Progenitor cell of endocrine pancreas (in vitro differentiated cells): Measurements from ENCODE around the gene DLG5. TPM values are rescaled to one million over a fixed set of nuclear protein-coding genes. Genes with fewer than 3 reads are reported as not detected.

Source experiments
- DNase-seq: peaks from one replicate; pipeline ENCODE4 v3.0.0; 2021; ENCODE audit warnings: low spot score; ENCODE audit not compliant: unreplicated experiment
- H3K27ac Mint-ChIP-seq: 2 replicates; pipeline ENCODE4 v1.8.0; 2021; ENCODE audit warnings: mild to moderate bottlenecking, moderate library complexity, mixed read lengths
- H3K27me3 Mint-ChIP-seq: 2 replicates; pipeline ENCODE4 v1.8.0; 2021; ENCODE audit warnings: mixed read lengths
- H3K36me3 Mint-ChIP-seq: 2 replicates; pipeline ENCODE4 v1.8.0; 2022; ENCODE audit warnings: mixed read lengths; ENCODE audit not compliant: insufficient read depth
- H3K4me1 Mint-ChIP-seq: 2 replicates; pipeline ENCODE4 v1.8.0; 2021; ENCODE audit warnings: low read depth, mixed read lengths
- H3K4me3 Mint-ChIP-seq: 2 replicates; pipeline ENCODE4 v1.8.0; 2021; ENCODE audit warnings: low read depth, mild to moderate bottlenecking, moderate library complexity, mixed read lengths
- H3K9me3 Mint-ChIP-seq: 2 replicates; pipeline ENCODE4 v1.8.0; 2021; ENCODE audit warnings: low read depth, mixed read lengths
- total RNA-seq: library from RNA; stranded (reverse); gene quantifications from 2 replicates; pipeline ENCODE4 v1.2.1, GENCODE V29; 2021
- TF ChIP-seq, protein P1 (sequence below): fragments of 200-600 bp; sonication (generic); IDR thresholded peaks from one replicate; pipeline ENCODE4 v1.5.0; 2021; ENCODE audit warnings: antibody characterized with exemption, mild to moderate bottlenecking; ENCODE audit not compliant: unreplicated experiment

DLG5 gene
- total RNA-seq, 1 donor from 2014 or later, result 149 TPM

DNA sequence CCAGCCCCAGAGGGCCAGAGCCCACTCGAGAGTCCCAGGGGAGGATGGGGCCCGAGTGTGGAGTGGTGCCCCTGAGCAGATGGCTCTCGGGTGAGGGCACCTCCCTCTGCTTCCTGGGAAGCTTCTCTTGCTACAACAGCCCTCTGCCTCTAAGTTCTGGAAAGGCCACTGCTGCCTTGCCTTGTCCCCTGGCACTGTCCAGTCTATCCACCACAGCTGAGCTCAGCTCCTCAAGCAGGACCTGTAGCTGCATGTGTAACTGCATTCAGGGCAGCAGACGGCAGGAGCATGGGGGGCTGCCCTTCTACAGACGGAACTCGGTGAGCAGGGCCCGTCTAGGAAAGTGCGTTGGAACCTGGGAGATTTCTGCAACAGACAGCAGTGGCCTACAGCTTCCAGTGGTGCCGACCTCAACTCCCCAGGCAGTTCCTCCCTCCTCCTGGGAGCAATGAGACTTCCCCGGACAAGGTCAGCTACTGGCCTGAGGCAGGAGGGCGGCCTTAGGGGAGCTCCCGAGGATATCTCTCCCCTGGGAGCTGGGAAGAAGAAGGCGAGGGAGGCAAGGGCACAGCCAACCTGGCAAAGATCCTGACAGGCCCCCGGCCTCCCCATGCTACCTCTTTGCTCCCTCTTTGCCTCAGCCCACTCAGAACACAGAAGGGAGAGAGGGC, 88.5 kb downstream of the DLG5 start:
- Mint-ChIP-seq H3K27ac (peak overlapping the region; percentile 80), H3K9me3 (no peaks in the 10 kb centered on the region), H3K4me1 (no peaks in the 10 kb centered on the region), H3K36me3 (peaks cover 15% of the 10 kb centered on the region), H3K4me3 (no peak overlapping the region), H3K27me3 (no peaks in the 10 kb centered on the region)
- DNase-seq, result no peak
- TF ChIP-seq, protein P1, sequence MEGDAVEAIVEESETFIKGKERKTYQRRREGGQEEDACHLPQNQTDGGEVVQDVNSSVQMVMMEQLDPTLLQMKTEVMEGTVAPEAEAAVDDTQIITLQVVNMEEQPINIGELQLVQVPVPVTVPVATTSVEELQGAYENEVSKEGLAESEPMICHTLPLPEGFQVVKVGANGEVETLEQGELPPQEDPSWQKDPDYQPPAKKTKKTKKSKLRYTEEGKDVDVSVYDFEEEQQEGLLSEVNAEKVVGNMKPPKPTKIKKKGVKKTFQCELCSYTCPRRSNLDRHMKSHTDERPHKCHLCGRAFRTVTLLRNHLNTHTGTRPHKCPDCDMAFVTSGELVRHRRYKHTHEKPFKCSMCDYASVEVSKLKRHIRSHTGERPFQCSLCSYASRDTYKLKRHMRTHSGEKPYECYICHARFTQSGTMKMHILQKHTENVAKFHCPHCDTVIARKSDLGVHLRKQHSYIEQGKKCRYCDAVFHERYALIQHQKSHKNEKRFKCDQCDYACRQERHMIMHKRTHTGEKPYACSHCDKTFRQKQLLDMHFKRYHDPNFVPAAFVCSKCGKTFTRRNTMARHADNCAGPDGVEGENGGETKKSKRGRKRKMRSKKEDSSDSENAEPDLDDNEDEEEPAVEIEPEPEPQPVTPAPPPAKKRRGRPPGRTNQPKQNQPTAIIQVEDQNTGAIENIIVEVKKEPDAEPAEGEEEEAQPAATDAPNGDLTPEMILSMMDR, result no peak

DNA sequence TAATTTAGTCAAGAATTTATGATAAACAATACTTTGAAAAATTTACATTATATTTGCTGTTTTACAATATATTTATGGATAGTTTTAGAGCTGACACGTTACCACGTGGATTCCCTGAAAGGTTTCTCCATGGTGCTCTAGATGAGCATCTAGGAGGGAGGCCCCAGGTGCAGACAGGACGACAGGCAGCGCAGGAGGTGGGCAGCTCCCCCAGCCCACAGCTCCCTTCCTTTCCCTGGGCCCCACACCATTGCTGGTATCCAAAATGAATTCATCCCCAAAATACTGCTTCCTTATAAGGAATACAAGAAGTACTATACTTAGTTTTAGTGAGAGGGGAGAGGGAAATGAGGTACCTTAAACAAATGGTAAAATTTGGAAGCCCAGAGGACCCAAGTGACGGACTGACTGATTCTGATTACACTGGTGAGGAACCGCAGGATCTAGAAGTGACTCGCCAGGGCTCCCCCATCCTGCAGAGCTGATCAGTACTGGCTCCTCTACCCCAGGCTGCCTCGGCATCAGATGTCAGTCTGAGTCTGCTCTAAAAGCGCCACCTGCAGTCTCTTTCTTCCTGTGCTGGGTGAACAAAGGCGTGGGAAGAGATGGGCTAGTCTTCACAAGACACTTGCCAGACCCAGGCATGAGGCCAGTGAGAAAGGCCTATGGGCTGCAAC, 89.2 kb downstream of the DLG5 start:
- no peaks in the 10 kb centered on the region for H3K27me3 Mint-ChIP-seq

DNA sequence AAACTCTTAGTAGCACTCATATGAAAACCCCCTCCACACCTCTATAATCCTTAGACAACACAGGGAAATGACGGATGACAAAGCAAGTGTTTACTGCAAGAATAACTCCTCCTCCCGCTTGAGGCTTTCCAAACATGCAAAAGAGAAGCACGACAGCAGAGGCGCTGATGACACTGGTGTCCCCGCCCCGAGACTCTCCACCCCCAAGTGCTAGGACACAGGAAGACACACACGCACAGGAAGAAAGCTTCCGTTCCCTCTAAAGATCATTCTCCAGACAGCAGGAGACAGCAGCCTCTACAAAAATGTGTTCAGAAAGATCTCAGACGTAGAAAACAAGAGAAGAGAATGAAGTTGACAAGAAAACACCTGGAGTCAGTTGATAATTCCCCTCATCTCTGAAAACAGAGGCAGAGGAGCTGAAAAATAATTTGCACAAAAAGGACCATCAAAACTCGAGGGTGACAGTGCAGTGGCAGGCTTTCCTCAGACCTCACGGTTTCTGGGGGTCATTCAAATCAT, 90.2 kb downstream of the DLG5 start:
- Mint-ChIP-seq H3K4me3 (no peak overlapping the region), H3K9me3 (no peaks in the 10 kb centered on the region)

More for the DNA sequence above, 89.2 kb downstream of the DLG5 start:
- DNase-seq, result no peak
- TF ChIP-seq, protein P1, result no peak
- Mint-ChIP-seq H3K4me3 (no peak overlapping the region), H3K36me3 (peaks cover 12% of the 10 kb centered on the region), H3K27ac (no peak overlapping the region), H3K9me3 (no peaks in the 10 kb centered on the region), H3K4me1 (no peaks in the 10 kb centered on the region)

DNA sequence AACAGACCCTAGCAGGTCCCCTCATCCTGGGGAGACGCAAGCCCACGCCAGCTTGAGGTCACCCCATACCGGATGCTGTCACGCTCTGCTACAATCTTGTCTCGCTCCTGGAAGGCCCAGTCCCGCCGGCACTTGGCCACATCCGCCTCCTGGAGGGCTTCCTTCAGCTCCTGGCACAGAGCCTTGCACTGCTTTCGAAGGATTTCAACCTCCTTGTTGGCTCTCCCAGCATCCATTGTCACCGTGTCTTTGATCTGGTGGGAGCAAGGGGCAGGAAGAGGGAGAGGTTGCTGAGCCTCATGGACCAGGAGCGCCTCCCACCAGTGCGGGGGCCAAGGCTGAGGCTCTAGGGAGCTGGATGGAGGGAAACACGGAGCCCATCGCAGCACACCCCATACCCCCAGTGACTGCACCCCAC, 90.9 kb downstream of the DLG5 start:
- TF ChIP-seq, protein P1, result no peak
- Mint-ChIP-seq H3K9me3 (no peaks in the 10 kb centered on the region), H3K27me3 (no peaks in the 10 kb centered on the region), H3K4me1 (no peaks in the 10 kb centered on the region), H3K4me3 (no peak overlapping the region), H3K27ac (peak overlapping the region; percentile 86), H3K36me3 (peaks cover 16% of the 10 kb centered on the region)
- no peak for DNase-seq

More for the DNA sequence above, 90.2 kb downstream of the DLG5 start:
- DNase-seq, result no peak
- H3K27ac Mint-ChIP-seq, result peak overlapping the region; percentile 44
- H3K27me3 Mint-ChIP-seq, result no peaks in the 10 kb centered on the region
- peaks cover 16% of the 10 kb centered on the region for H3K36me3 Mint-ChIP-seq
- TF ChIP-seq, protein P1, result no peak
- H3K4me1 Mint-ChIP-seq, result no peaks in the 10 kb centered on the region

DNA sequence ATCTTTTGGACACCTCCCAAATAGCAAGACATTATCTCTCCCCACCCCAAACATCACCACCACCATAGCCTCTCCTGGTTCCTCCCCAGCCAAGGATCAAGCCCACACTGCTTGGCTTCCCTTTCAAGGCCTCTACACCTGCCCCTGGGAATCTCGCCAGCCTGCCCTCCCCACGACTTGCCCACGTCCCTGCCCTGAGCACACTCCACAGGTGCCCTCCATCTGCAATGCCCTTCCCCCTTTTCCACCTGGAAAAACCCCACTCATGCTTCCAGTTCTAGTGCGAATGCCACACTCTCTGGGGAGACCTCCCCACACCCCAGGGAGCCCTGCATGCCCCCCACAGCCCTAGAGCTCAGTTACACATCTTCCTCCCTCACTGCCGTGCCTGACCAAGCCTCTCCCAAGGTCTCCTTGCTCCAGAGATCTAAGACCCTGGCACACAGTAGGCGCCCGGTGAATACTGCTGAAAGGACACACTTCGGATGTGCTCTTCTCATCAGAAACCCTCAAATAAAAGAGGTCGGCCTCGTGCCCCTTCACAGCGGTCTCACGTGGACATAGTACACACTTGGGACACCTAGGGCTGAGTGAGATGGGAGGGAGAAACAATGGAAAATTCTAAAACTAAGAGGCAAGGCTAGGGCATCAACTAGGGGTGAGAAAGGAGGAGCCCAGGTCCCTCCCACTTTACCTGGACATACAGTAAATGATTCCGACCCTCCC, 91.4 kb downstream of the DLG5 start:
- Mint-ChIP-seq H3K4me3 (no peak overlapping the region), H3K4me1 (no peaks in the 10 kb centered on the region), H3K9me3 (no peaks in the 10 kb centered on the region), H3K27me3 (no peaks in the 10 kb centered on the region), H3K36me3 (peaks cover 16% of the 10 kb centered on the region), H3K27ac (no peak overlapping the region)
- DNase-seq, result no peak
- TF ChIP-seq, protein P1, result no peak
